ENCODE results near the gene BIRC7. TPM values are rescaled to one million over a fixed set of nuclear protein-coding genes. Genes with fewer than 3 reads are reported as not detected.

Gene BIRC7
- total and polyA plus RNA-seq, 2 of the 4 experiments (the other 2 are of a cell fraction), result not detected

GRCh38 chr20:63233061-63233344 lies 2.7 kb upstream of the BIRC7 start (continued):
- TF ChIP-seq ELK1 (IDR thresholded peaks at IDR 0.05; ENCODE audit: borderline replicate concordance, low read depth, low read length), result no peak
- TF ChIP-seq RAD21 (IDR thresholded peaks at IDR 0.05; ENCODE audit: low read length), result no peak
- TF ChIP-seq USF2 (IDR thresholded peaks at IDR 0.05; ENCODE audit: low read depth, low read length), result no peak
- no peak for TF ChIP-seq CHD1 (IDR thresholded peaks at IDR 0.05; ENCODE audit: low read depth, low read length)
- no peak for TF ChIP-seq POLR2A (IDR thresholded peaks at IDR 0.05; ENCODE audit: low read depth, low read length)

All from IMR-90 (cell line).